Spleen (tissue), 11 donors: Measurements from ENCODE around the gene NBL1. TPM values are rescaled to one million over a fixed set of nuclear protein-coding genes. Genes with fewer than 3 reads are reported as not detected.
"Not testable (repeated sequence)": the region's sequence is repeated elsewhere in the genome, so short reads cannot be mapped to it uniquely, and the experiment has no call there.

ENCODE experiments used
- DNase-seq: peaks from one replicate; pipeline ENCODE4 v3.0.0-alpha.2; 2020
- H3K27ac ChIP-seq, 8 donors: fragments of 200-600 bp; sonication (generic) in 7 of 8; 1 replicate in 4 of 8; 2 replicates in 4 of 8; pipeline versions ENCODE4 v1.5.0 to v1.8.0; 2016 to 2021; ENCODE audit warnings: inconsistent platforms in 4 of 8, mild to moderate bottlenecking in 4 of 8, moderate library complexity in 1 of 8
- H3K27me3 ChIP-seq, 7 donors: fragments of 200-600 bp; sonication (generic) in 6 of 7; replicated peaks in 1 of 7; 1 replicate in 4 of 7; 2 replicates in 3 of 7; pipeline versions ENCODE4 v1.5.0 to v1.8.0; 2016 to 2021; ENCODE audit warnings: inconsistent platforms in 3 of 7, mild to moderate bottlenecking in 1 of 7
- H3K36me3 ChIP-seq, 6 donors: fragments of 200-600 bp; sonication (generic) in 5 of 6; 1 replicate in 4 of 6; 2 replicates in 2 of 6; pipeline versions ENCODE4 v1.5.0 to v1.8.0; 2016 to 2021; ENCODE audit warnings: inconsistent platforms in 2 of 6
- H3K4me1 ChIP-seq, 6 donors: fragments of 200-600 bp; sonication (generic) in 5 of 6; 1 replicate in 3 of 6; 2 replicates in 3 of 6; pipeline versions ENCODE4 v1.5.0 to v1.8.0; 2016 to 2021; ENCODE audit warnings: inconsistent platforms in 3 of 6
- H3K4me3 ChIP-seq, 8 donors: fragments of 200-600 bp; sonication (generic) in 7 of 8; 1 replicate in 4 of 8; 2 replicates in 4 of 8; pipeline versions ENCODE4 v1.5.0 to v1.8.0; 2016 to 2021; ENCODE audit warnings: inconsistent platforms in 4 of 8, mild to moderate bottlenecking in 4 of 8, moderate library complexity in 2 of 8
- H3K9me3 ChIP-seq, 8 donors: fragments of 200-600 bp; sonication (generic) in 7 of 8; 1 replicate in 4 of 8; 2 replicates in 4 of 8; pipeline versions ENCODE4 v1.5.0 to v1.8.0; 2016 to 2021; ENCODE audit warnings: inconsistent platforms in 4 of 8
- CTCF ChIP-seq, 11 experiments: fragments of 200-600 bp in 7 of 11; fragments of 450-650 bp in 4 of 11; sonication (generic) in 4 of 11; IDR thresholded peaks in 8 of 11; conservative IDR thresholded peaks in 3 of 11; 1 replicate in 7 of 11; 2 replicates in 4 of 11; pipeline versions ENCODE4 v1.4.0 to v1.8.0; 2016 to 2021; ENCODE audit warnings: antibody characterized with exemption in 11 of 11, inconsistent platforms in 4 of 11, mild to moderate bottlenecking in 1 of 11
- POLR2A ChIP-seq, 3 donors: fragments of 450-650 bp; IDR thresholded peaks; one replicate each; pipeline ENCODE4 v1.5.1; 2017; ENCODE audit warnings: antibody characterized with exemption in 3 of 3, mild to moderate bottlenecking in 1 of 3
- POLR2AphosphoS5 ChIP-seq, 3 donors: sonication (generic); formaldehyde crosslinking; IDR thresholded peaks; one replicate each; pipeline ENCODE4 v1.5.1; 2017; ENCODE audit warnings: antibody characterized with exemption in 3 of 3
- WGBS, 5 donors: extraction: QIAGEN DNeasy Blood & Tissue Kit in 3 of 5; methylation state at CpG; one replicate each; pipeline versions ENCODE4 v1.1.5 to v1.1.7; 2013 to 2018; 5-methylcytosine and 5-hydroxymethylcytosine counted together
- intact Hi-C: fragments of 100-400 bp; cut with DNase I; formaldehyde crosslinking; loops from one replicate; pipeline ENCODE4 v1.15.0; 2023; ENCODE audit warnings: low total_unique reads
- polyA plus RNA-seq, 3 donors: library from polyadenylated mRNA; stranded (reverse); fragments of 200-250 nt; gene quantifications; one replicate each; pipeline ENCODE4 v1.2.1, GENCODE V29; 2013
- total RNA-seq, 7 donors: library from RNA; depleted of rRNA in 3 of 7; stranded (reverse); fragments of >200 nt in 3 of 7; fragmentation: NEBNext Ultra II Directional in 4 of 7; extraction: Animal tissue kit (Norgen Biotek cat#: 25700) in 4 of 7; gene quantifications; one replicate each; pipeline versions ENCODE4 v1.1.0 to v1.2.1, GENCODE V29; 2016 to 2021
- donor health status: healthy with polysubstance abuse.
- donor health status: DM: no; HTN: no; CAD: no; lungs with moderate emphysema.
- donor health status: DM: no; HTN: no; CAD: no.
- donor health status: Bipolar disorder and iron deficiency.
- donor health status: healthy.
- donor health status: DM: no; HTN: no; CAD: no.
- donor health status: DM: yes; HTN: yes; CAD: no.

NBL1 gene
- total and polyA plus RNA-seq, 10 donors, result 9.9 to 50.1 (median 17.6) TPM

- H3K27me3 ChIP-seq, result no peaks in the 10 kb centered on the region
- no peak overlapping the region for H3K4me3 ChIP-seq
- TF ChIP-seq POLR2A (IDR thresholded peaks at IDR 0.05) (no peak), POLR2AphosphoS5 (IDR thresholded peaks at IDR 0.05) (no peak), CTCF (IDR thresholded peaks at IDR 0.05 in 8 of 11, conservative IDR thresholded peaks at IDR 0.05 in 3 of 11) (no peak)
- H3K4me1 ChIP-seq, result no peaks in the 10 kb centered on the region
- H3K9me3 ChIP-seq, result no peaks in the 10 kb centered on the region
- 77 to 85% (median 83%) methylated on average over 3 of the region's 3 CpGs for WGBS, 5 donors
- intact Hi-C loops, result no loop called here
- H3K27ac ChIP-seq, result no peak overlapping the region
- DNase-seq, result no peak
- H3K36me3 ChIP-seq, result peaks cover 0 to 62% (median 47%) of the 10 kb centered on the region in 6 donors
Observed at GRCh38 chr1:19628879-19629278, 15.2 kb upstream of the NBL1 start.

DNA sequence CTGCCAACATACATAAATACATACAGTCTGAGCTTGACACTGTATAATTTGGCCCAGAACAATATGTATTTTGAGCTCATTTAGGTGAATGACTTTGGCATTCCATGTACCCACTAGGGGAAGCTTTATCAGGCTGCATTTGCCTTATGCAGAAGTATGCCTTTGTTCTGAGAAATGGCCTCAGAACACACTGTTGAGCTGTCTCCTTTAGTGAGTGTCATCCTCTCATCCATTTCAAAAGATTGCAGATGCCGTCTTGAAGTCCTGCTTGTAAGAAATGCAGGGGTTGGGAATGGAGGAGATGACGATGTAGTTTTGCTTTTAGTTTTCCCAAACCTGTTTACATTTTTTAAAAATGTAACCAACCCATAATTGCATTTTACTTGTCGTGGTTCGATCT lies 14.8 kb upstream of the NBL1 start:
- intact Hi-C loops, result no loop called here
- H3K4me1 ChIP-seq, result no peaks in the 10 kb centered on the region
- H3K27me3 ChIP-seq, result no peaks in the 10 kb centered on the region
- 79 to 92% (median 91%) methylated on average over 4 of the region's 4 CpGs for WGBS, 5 donors
- no peak overlapping the region for H3K27ac ChIP-seq
- DNase-seq, result no peak
- no peak overlapping the region for H3K4me3 ChIP-seq
- TF ChIP-seq POLR2AphosphoS5 (IDR thresholded peaks at IDR 0.05) (no peak), POLR2A (IDR thresholded peaks at IDR 0.05) (no peak), CTCF (IDR thresholded peaks at IDR 0.05 in 8 of 11, conservative IDR thresholded peaks at IDR 0.05 in 3 of 11) (no peak)
- peaks cover 0 to 58% (median 42%) of the 10 kb centered on the region in 6 donors for H3K36me3 ChIP-seq
- H3K9me3 ChIP-seq, result no peaks in the 10 kb centered on the region

GRCh38 chr1:19630192-19630591 lies 13.9 kb upstream of the NBL1 start:
- H3K4me1 ChIP-seq, H3K4me3 ChIP-seq, H3K9me3 ChIP-seq, DNase-seq, H3K27me3 ChIP-seq, intact Hi-C loops, H3K27ac ChIP-seq: not testable (repeated sequence)
- H3K36me3 ChIP-seq, result peaks cover 0 to 49% (median 34%) of the 10 kb centered on the region in 6 donors
- WGBS, 5 donors, result 67 to 100% (median 91%) methylated on average over 1 of the region's 1 CpG; no CpG with 5 or more reads in 1 of the 5 donors

GRCh38 chr1:19630720-19631395 lies 13.3 kb upstream of the NBL1 start:
- TF ChIP-seq POLR2AphosphoS5 (IDR thresholded peaks at IDR 0.05) (no peak), POLR2A (IDR thresholded peaks at IDR 0.05) (no peak), CTCF (IDR thresholded peaks at IDR 0.05 in 8 of 11, conservative IDR thresholded peaks at IDR 0.05 in 3 of 11) (no peak)
- Histone ChIP-seq H3K4me3 (no peak overlapping the region), H3K36me3 (peaks cover 0 to 43% (median 27%) of the 10 kb centered on the region in 6 donors), H3K9me3 (no peaks in the 10 kb centered on the region), H3K27ac (no peak overlapping the region), H3K4me1 (no peaks in the 10 kb centered on the region), H3K27me3 (no peaks in the 10 kb centered on the region)
- 89 to 93% (median 92%) methylated on average over 6 of the region's 6 CpGs for WGBS, 5 donors
- no peak for DNase-seq
- intact Hi-C loops, result no loop called here
